H1 (cell line): Measurements from ENCODE around the gene RNU6-9. TPM values are rescaled to one million over a fixed set of nuclear protein-coding genes. Genes with fewer than 3 reads are reported as not detected.

Source experiments
- ATF3 ChIP-seq: IDR thresholded peaks from 2 replicates; pipeline ENCODE4 v1.6.1; 2011; ENCODE audit warnings: low read depth, mild to moderate bottlenecking, low read length; ENCODE audit not compliant: insufficient read depth
- CHD2 ChIP-seq: IDR thresholded peaks from 2 replicates; pipeline ENCODE4 v1.6.1; 2012; ENCODE audit warnings: low read length, improper control_type of control experiment
- CHD7 ChIP-seq: fragments of 300-600 bp; sonication (generic); IDR thresholded peaks from 2 replicates; pipeline ENCODE4 v1.7.1; 2012; ENCODE audit warnings: low read length, moderate library complexity, mild to moderate bottlenecking, inconsistent platforms; ENCODE audit not compliant: insufficient replicate concordance
- KDM4A ChIP-seq: IDR thresholded peaks from one replicate; pipeline ENCODE4 v1.7.1; 2012; ENCODE audit warnings: low read depth, mild to moderate bottlenecking, moderate library complexity, low read length, inconsistent platforms; ENCODE audit not compliant: severe bottlenecking
- MAFK ChIP-seq: IDR thresholded peaks from 2 replicates; pipeline ENCODE4 v1.6.1; 2012; ENCODE audit warnings: low read depth, mild to moderate bottlenecking, improper control_type of control experiment, low read length
- MAX ChIP-seq: IDR thresholded peaks from 2 replicates; pipeline ENCODE4 v1.6.1; 2012; ENCODE audit warnings: inconsistent platforms
- SAP30 ChIP-seq: fragments of 300-600 bp; sonication (generic); IDR thresholded peaks from 2 replicates; pipeline ENCODE4 v1.7.1; 2012; ENCODE audit warnings: low read length, moderate library complexity, mild to moderate bottlenecking, inconsistent platforms; ENCODE audit not compliant: insufficient read depth, insufficient replicate concordance
- SIX5 ChIP-seq: IDR thresholded peaks from 2 replicates; pipeline ENCODE4 v1.6.1; 2011; ENCODE audit warnings: mild to moderate bottlenecking, low read depth, low read length
- SP1 ChIP-seq: IDR thresholded peaks from 2 replicates; pipeline ENCODE4 v1.6.1; 2011; ENCODE audit warnings: low read depth, low read length
- polyA plus RNA-seq, 7 experiments: library from polyadenylated mRNA; depleted of rRNA in 3 of 7; stranded (reverse) in 5 of 7; unstranded in 2 of 7; fragments of >200 nt in 5 of 7; fragments of 200-250 nt in 2 of 7; gene quantifications; 1 replicate in 5 of 7; 2 replicates in 1 of 7; 4 replicates in 1 of 7; pipeline versions ENCODE4 v1.2.1 to v1.2.3, GENCODE V29; 2011 to 2013; ENCODE audit warnings: missing spikeins in 2 of 7, mixed read lengths in 2 of 7
- total RNA-seq: library from RNA; stranded (reverse); fragmentation: NEBNext Ultra II Directional; extraction: Animal tissue kit (Norgen Biotek cat#: 25700); gene quantifications from 2 replicates; pipeline ENCODE4 v1.2.1, GENCODE V29; 2021

The RNU6-9 gene
- total and polyA plus RNA-seq, 2 of the 8 experiments (the other 6 are each of a cell fraction or from before 2014, with no cell fraction given), result not detected

GRCh38 chr19:845707-846521, 47.4 kb upstream of the RNU6-9 start (continued):
- no peak for TF ChIP-seq ATF3
- no peak for TF ChIP-seq MAFK
- TF ChIP-seq SIX5, result no peak
- no peak for TF ChIP-seq KDM4A
- no peak for TF ChIP-seq CHD7
- TF ChIP-seq SP1, result no peak
- TF ChIP-seq CHD2, result no peak
- TF ChIP-seq MAX, result no peak
- TF ChIP-seq SAP30, result no peak
- TF ChIP-seq, all 59 proteins: peak for 0
